Middle frontal gyrus (tissue), 1 donor: ENCODE data around the gene CNTRL.

Experiments
- DNase-seq: peaks from one replicate; pipeline ENCODE4 v3.0.0-alpha.2; 2015; ENCODE audit warnings: low spot score; ENCODE audit errors: extremely low spot score

Gene CNTRL

DNA sequence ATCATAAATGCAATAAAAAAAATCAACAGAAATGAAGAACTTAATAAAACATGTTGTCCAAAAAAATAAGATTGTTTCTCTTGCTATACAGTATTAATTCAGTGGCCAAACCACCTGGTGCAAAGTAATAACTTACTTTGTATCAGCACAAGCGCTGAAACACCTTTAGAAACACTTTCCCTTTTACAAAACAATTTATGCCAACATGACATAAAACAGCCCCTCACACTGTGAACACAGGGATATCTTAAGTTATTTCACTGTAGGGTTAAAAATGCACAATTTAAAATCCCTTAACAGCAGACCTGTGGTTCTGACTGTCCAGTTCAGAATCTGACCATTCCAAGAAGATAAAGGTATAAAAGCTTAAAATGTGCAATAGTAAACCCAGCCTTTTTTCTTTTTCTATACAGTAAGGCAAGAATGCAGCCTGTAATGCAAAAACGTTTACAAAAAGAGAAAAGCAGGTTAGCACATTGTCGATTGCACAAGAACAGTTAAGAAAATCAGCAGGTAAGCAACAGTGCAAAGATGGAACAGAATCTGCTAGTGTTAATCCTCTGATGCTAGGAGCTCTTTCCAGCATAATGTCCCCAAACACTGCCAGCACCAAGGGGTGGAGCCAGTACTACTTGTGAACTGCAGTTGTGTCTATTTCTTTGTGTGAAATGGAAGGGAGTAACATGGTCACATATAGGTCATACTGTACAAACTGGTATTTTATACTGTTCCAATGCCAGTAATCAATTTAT, 105.4 kb downstream of the CNTRL start:
- DNase-seq = no peak

DNA sequence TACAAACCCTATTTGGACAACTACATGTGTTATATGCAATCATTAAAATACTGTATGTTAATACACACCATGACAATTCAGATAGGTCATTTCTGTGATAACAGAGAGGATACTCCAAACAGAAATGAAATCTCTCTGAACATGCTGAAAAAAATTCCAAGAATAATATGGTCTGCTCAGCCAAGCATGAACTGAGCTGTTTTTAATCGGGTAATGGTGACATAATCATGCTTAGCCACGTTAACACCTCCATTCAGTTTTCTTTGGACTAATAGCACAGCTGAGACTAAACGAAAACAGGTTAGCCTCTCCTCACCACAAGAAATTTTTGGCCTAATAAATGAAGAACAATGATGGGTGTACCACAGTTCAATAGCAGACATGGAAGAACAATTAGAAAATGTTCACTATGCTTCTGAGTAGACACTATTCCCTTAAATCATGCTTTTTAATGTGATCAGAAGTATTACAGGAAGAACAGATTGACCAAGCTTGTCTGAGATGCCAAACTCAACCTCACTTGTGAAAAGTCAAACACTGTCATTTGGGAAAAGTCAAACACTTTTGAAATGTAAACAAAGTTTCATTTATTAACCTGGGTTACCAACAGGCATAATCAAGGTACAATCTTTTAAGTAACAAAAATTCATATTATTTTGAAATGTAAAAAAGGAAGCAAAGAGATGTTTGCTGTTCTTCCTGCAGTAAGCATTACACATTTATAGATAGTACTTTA, 107.5 kb downstream of the CNTRL start:
- DNase-seq = no peak

DNA sequence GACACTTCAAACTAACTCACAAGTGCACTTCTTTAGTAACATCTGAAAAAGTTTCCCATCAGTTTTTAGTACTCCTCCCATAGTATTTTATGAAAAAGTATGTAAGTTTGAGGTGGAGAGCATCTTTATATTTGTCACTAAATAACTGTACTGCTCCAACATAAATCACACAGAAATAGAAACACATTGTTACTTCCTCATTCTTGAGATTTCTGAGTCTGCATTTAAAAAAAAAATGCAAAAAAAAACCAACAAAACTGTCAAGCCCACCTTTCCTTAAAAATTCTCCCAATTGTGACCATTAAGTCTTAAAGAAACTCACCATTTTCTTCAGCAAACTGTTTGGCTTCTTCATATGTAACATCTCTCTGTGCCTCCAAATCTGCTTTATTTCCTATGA, 108.2 kb downstream of the CNTRL start:
- no peak for DNase-seq

DNA sequence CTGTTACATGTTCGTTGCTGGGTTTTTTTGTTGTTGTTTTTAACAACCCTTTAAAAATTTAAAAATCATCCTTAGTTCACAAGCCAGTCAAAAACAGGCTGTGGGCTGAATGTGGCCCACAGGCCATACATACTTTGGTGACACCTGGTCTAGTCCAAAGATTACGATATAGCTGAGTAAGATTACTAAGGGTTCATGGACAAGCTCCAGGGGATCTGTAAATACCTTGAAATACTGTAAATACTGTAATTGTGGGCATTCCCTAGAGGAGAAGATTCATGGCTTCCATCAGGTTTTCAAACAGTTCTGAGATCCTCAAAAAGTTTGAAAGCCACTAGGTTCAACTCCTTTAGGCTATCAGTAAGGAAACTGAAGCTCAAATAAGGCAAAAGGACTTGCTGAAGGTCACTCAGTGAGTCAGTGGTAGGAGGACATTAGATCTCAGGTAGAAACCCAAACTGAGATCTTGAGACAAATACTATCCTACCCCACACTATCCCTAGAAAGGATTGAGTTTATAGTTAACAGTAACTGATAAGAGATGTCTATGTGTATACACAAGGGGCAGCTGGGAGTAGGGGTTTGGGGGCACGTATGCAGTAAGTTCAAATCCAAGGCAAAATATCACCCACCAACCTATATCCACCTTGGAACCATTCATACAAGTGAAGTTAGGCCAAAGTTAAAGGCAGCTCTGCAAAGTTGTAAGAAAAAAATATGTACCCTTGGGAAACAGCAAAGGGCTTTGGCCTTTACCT, 109.1 kb downstream of the CNTRL start:
- no peak for DNase-seq

DNA sequence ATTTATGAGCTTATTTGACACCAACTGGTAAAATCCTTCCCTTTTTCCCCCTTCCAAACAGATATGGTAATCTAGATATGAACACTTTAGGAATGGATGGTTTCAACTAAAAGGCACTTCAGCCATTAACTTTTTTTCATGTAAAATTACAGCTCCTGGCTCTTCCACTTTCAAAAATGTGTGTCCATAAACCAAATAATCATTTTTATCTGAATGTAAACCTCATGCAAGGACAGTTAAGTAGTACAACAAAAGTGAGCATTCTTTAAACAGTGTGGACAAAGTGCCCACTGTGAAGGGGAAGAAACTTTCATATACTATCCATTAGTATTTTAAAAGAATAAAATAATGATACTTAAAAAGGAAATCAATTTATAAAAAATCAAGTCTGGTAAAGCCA, 109.7 kb downstream of the CNTRL start:
- DNase-seq = no peak

DNA sequence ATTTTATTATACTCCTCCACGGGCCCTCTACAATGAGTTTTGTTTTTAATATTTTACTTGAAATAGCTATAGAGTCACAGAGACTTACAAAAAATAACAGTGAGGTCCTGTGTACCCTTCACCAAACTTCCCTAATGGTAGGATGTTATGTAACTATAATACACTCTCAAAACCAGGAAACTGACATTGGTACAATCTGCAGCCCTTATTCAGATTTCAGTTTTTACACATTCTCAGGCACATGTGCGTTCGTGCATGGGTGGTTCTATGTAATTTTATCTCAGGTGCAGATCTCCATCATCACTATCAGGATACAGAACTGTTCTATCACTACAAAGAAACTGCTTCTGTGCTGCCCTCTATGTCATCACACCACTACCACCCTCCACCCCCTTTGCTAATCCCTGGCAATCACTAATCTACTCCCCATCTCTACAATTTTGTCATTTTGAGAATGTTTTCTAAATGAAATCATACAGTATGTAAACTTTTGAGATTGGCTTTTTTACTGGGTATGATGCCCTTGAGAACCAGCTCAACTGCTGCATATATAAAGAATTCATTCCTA, 110.5 kb downstream of the CNTRL start:
- DNase-seq = no peak

DNA sequence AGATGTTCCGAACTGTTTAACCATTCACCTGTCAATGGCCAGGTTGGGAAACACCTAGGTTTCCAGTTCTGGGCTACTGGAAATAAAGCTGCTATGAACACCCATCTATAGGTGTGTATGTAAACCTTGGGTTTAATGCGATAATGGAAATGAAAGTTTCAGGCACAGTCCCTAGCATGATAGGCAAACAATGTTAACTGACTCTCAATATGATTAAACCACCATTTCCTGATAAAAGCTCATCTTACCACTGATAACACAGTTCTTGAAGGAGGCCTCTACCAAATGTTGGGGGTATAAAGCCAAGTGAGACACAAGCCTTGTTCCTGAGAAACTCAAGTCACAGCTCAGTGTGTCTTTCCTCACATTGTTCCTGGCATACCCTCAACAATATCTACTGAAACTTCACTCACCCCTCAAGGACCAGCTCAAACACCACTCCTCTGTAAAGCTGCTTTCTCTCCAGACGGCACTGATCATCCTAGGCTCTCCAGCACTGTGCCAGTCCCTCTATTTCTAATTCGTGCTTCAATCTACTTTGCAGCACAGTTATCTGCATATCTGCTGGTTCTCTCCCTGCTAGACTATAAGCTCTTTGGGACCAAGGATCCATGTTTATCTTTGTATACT, 111.1 kb downstream of the CNTRL start:
- no peak for DNase-seq

DNA sequence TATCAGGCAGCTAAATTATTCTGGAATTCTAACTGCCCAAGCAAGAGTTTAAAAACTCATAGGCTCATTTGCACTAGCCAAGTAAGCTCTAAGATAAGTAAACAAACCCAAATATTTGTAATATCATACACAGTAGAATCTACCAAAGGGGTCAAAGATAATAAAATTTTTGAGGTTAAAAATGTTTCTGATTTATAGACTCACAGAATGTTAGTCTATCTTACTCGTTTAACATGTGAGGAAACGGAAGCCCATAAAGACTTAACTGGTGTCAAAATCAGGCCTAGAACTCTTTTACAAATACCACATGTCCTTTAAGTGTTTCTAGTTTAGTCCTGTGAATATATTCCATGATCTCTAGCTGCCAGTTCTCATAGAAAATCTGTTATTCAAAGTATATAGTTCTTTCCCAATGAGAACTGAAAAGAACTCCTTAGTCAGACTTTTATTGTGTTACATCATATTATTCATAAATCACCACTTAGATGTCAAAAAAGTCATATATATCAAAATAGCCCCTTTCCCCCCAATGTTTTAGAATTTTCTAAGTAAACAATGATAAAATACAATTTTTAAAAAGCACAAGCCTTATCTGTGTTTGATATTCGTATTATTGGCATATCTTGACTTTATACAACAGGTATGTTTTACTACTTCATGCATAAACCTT, 113.0 kb downstream of the CNTRL start:
- no peak for DNase-seq

DNA sequence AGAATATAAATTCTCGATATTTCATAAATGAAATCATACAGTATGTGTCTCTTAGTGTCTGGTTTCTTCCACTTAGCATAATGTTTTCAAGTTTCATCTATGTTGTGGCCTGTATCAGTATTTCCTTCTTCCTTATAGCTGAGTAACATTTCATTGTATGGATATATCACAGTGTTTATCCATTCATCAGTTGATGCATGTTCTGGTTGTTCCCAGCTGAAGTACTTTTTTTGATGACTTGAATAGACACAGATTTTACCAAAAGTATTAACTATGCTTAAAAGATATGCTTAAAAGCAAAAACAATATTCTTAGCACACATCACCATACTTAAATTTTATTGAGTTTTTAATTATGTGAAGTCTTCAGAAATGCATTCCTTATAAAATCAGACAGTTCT, 114.3 kb downstream of the CNTRL start:
- no peak for DNase-seq

DNA sequence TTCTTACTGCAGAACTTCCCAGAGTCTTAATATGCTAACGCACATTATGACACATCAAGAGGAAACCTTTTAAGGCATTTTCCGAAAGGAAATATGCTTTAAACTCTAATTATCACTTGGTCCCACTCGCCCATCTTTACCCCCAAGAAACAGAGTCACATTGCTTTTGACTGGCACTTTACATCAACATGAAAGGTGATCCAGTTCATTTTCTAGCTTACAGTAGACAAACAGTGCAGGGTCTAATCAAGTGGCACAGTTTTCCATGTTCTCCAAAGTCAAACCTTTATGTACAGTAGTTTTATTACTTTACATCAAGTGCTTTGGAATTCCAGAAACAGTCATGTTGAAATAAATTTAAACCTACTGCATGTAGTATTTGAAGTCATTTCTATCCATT, 114.9 kb downstream of the CNTRL start:
- DNase-seq = no peak

DNA sequence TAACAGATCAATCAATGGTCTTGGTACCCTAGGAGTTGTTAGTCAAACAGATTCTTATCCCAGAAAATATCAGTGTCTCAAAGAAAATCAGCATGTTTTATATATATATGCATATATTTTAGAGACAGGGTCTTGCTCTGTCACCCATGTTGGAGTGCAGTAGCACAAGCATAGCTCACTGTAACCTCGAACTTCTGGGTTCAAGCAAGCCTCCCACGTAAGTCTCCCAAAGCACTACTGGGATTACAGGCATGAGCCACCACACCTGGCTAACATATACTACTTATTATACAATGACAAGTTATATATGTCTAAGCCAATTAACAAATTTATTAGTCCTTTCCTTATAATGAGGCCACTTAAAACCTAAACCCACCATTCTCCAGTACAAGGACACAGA, 116.5 kb downstream of the CNTRL start:
- no peak for DNase-seq

DNA sequence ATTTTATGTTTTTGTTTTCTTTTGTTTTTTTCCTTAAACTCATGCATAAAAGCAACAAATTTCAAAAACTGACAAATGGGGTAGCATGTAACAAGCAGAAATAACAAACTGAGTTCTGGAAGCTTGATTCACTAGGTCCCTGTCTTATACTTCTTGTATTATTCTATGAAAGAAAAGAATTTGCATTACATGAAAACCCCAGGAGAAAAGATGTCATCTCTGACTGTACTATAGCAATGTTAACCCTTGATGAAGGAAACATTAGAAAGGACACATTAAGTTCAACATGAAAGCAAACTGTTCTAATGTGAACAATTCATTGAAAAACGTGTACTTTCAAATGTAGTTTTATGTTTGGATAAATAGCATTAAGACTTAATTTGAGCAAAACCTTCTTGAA, 117.8 kb downstream of the CNTRL start:
- no peak for DNase-seq

DNA sequence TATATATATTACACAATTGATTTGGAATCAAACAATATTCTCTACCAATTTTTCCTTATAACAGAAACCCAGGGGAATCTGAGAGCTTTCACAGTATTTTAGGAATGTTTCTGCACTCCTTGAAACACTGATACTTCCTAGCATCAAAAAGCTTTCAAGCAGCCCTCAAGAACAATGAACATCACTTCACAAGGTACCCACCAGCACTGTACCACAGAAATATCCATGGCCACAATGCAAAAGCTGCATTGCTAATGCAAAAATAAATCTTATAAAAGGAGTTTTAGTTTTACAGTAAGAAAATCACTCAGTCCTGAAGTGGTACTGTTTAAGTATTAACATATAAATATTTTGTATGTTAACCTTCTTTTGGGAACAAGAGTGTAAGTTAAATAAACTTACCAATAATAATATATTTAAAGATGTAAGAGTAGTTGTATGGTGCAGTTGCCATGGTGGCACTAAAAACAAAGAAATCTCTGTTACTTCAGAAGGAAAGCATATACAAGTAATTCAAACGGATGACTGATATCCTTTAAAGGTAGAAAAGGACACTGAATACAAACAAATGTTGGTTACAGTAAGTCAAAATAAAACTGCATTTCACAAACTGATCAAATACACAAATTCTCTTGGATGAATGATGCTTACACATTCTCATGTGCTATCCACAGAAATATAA, 118.3 kb downstream of the CNTRL start:
- DNase-seq = no peak

DNA sequence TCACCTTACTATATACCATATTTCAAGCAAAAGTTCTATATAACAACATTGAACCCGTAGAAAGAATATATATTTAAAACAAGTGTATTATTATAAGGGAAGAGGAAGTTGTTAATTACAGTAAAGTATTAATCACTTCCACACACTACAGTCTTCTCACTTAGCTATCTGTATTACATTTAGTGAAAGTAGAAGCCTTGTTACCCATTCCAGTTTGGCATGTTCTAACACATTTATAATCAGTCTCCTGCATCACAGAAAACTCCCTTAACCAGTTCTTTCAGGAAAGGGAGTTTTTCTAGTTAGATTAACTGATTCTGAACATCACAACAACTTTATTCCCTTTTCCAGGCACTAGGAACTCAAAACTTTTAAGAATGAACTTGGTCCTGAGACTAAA, 120.0 kb downstream of the CNTRL start:
- no peak for DNase-seq

DNA sequence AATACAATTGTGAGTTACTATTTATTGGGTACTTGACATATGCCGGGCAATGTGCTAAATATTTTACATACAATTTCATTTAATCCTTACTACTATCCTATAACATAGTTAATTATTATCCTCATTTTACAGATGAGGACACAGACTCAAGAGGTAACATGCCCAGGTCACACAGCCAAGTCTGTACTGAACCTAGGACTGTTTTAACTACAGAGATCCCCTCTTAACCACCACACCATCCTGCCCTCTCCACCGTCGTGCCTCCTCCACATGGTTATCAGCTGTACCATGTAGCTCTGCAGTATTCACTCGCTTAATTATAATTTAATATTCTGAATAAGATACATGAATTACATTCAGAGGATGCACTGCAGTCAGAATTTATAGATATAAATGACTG, 121.6 kb downstream of the CNTRL start:
- no peak for DNase-seq

DNA sequence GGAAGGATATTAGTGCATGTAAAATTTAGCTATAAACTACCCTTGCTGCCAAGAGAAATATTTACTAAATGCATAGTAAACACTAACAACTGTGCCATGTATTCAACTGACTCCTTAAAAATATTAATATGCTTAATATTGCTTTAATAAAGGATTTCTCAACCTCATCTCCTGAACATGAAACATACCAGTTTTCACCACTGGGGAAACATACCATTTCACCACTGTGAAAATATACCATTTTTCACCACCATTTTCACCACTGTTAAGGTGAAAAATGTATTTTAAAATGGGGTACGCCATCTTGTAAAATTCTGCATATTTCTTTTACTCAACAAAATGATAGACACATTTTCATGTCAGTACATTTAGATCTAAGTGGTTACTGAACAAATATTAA, 122.4 kb downstream of the CNTRL start:
- DNase-seq = no peak

DNA sequence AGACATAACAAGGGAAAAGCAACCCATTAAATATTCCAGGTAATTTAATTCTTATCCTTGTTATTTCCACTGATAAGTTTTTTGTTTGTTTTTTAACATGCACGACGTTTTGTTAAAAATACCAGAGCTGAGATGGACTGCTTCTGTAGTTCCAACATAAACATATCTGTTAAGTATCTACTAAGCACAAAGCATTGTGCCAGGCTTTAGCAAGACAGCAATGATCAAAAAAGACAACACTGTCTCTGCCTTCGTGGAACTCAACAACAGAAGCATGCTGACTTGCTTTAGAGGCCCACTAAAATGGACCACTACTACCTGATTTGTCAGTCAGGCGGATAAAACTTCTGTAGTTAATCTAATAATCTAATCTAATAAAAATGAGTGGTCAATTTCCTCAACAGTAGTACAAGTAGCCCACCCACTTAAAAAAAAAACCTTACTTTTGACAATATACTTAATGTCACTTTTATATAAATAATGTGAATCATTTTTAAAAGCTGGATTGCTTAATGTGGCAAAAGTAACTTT, 123.8 kb downstream of the CNTRL start:
- no peak for DNase-seq

DNA sequence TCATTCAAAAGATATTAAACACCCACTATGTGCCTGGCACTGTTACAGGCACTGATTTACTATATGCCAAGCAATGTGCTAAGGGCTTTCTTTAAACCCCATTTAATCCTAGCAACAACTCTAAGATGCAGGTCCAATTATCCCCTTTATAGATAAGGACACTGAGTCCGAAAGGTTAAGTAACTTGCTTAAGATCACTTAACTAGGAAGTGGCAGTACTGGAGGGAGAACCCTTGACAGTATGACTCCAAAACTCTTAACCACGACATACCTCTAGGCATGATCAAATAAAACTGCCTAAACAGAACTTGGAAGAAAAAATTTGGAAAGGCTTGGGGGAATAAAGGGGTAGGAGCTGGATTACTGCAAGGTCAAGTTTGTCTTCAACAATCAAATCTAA, 125.2 kb downstream of the CNTRL start:
- no peak for DNase-seq

DNA sequence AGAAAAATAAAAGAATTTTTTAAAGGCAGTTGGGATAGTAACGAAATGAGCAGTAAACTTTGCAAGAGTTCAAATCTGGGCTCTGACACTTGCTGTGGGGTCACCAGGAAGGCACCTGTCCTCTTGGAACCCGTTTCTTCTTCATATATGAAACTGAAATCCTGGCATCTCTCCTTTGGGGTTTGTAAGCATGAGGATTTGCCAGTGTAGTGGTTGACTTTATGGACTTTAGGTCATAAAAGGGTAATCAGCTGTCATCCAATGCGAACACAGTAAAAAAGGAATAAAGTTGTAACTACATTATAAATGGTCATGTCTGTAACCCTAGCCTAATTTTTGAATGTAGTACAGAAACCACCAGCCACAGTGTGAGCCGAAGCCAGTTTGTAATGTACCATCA, 125.6 kb downstream of the CNTRL start:
- no peak for DNase-seq

DNA sequence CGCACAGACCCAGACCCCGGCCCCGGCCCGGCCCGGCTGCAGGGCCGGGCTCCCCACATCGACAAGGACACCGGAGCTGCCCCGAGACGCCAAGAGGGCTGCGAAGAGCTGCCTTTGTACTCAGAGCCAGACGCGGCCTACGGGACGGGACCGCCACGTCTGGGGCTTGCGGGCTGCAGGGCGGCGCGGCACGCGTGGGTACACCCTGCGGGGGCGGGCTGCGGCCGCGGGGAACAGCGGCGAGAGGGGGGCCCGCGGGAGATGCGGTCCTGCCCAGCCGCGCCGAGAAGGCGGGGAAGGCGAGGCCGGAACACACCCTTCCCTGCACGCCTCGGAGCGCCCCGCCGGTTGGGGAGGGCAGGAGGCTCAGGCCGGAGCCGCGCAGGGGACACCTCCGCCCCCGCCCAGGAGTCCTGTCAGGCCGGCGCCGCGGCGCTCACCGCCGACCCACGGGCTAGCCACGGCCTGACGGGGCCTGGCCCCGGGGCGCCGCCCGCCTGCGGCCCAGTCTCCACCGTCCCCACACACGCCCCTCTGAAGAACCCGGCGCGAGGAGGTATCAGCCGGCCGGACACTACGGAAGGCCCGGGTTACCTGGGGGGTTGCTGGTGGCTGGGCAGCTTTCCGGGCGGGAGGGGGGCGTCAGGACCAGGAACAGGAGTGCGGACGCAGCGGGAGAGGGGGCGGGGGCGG, 126.4 kb downstream of the CNTRL start:
- no peak for DNase-seq
